Activated CD4-positive, alpha-beta T cell treated with anti-CD3 and anti-CD28 coated beads for 1 hour (primary cell): ENCODE measurements around the gene CUL4B.
A peak's percentile ranks its signal among the peaks of the same experiment; 100 is the strongest.
"Not testable (repeated sequence)": the region's sequence is repeated elsewhere in the genome, so short reads cannot be mapped to it uniquely, and the experiment has no call there.

ENCODE experiments used
- DNase-seq: peaks from one replicate; pipeline ENCODE4 v3.0.0-alpha.2; 2020

Gene CUL4B

DNA sequence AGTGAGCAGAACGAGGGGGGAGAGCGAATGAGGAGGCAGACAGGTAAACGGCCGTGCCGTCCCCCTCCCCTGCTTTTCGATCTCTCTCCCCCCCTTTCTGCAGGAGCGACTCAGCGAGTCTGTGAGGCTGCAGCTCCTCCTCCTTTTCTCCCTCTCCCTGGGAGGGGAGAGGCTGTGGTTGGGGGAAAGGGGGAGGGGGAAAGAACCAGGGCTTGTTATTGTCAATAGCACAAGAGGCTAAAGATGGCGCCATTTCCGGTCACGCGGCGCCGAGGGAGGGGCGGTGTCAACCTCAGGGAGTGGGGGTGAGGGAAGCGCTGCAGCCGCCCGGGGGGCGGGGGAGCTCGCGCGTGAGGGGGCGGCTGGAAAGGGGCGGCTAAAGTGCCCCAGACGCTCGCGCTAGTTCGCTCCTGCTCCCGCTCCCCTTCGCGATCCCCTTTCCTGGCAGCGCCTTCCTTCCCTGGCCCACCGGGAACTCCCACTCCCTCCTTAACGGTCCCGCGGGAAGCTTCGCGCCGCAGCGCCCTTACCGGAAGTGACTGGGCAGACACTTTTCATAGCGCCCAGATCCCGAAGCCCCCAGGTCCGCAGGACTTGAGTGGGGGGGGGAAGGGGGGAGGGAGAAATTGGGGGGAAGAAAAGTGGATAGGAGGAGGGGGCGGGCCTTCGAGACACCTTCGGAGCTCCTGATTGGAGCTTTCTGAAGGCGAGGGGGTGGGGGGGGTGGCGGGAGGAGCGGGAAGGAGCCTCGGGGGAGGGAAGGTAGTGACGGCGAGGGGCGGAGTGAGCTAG, at the start of gene CUL4B:
TSS of gene CUL4B (minus strand) at position 121 of the 792 bp plus-strand sequence. CDS start 324 bp downstream, outside the sequence.
- DNase-seq = peak; percentile 85

DNA sequence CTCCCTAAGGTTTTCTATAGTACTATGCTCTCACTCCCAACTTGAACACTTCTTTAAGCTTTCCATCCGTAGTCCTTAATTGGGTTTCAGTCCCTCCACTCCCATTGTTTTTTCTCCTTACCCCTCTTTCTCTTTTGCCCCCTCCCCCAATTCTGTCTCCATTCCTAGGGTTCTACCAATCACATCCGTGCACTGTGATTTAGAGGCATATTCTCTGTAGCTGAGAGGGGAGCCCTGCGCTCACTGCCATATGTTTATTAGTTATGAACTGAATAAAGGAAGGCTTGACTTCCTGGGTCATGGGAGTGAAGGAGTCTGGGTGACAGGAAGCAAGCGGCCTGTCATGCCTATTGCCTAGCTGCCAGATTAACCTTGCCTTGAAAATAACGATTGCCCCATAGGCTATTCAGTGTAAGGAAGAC, 43.6 kb upstream of the CUL4B start:
- no peak for DNase-seq

DNA sequence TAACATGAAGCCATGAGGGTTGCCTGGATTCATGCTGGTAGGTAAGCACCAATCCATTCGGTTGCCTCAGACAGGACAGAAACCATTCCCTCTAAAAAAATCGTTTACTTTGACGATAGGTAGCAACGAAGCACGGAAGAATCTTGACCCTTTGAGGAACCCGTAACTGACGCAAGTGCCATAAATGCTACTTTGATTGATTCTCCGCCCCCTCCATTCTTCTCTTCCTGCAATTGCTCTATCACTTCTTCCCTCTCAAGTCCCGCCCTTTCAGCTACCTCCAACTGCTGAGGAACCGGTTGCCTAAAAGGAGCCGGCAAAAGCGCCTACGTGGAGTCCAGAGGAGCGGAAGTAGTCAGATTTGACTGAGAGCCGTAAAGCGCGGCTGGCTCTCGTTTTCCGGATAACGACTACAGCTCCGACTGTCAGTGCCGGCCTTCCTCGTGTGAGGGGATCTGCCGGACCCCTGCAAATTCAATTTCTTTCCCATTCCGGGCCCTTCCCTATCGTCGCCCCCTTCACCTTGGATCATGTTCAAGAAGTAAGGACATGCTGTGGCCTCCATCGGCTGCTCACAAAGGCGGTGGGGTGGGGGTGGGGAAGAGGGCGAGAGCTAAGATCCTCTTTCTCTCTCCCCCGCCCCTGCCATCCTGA, 43.1 kb upstream of the CUL4B start, which contains the start of gene MCTS1:
TSS of gene MCTS1 (plus strand) at position 395 of the 654 bp plus-strand sequence. CDS start at position 531, 136 bp downstream.
- peak; percentile 58 for DNase-seq

DNA sequence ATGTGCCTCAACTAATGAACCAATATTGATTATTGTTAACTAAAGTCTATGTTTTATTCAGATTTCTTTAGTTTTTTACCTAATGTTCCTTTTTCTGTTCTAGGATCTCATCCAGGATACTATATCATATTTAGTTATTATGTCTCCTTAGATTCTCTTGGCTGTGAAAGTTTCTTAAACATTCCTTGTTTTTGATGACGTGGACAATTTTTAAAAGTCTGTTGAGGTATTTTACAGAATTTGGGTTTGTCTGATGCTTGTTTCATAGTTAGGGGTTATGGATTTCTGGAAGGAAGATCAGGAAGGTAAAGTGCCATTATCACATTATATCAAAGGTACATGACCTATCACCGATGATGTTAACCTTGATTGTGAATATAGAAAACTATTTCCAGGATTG, 24.9 kb upstream of the CUL4B start:
- DNase-seq = no peak

DNA sequence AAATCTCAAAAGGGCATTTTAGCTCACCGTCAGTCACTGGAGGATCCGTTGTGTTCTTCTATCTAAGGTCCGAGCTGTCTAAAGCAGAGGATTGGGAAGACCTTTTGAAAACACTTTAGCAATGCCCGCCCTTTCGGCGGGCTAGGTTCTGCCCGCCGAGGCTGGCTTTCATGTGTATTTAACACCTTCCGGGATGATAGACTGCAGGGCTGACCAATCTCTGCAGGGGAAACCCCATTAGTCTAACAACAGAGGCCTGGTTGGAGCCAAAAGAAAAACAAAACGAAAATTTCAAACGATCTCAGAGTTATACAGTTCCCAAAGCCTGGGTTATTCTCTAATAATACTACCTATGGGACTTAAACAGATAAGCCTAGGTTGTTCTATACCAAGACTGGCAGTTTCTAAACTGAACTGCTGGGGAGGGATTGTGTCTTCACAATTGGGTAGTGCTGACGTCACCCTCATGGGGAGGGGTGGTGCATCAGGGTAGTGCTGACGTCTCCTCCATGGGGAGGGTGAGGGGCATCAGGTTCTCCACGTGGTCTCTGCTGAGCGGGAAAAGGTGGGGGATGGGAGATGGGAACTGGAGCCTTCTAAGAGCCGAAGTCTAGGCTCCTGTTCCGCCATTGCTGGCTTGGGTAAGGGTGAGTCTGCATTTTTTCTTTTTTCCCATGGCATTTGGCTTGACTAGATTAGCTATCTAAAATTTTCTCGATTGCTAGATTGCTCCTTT, 14.8 kb upstream of the CUL4B start:
- no peak for DNase-seq

DNA sequence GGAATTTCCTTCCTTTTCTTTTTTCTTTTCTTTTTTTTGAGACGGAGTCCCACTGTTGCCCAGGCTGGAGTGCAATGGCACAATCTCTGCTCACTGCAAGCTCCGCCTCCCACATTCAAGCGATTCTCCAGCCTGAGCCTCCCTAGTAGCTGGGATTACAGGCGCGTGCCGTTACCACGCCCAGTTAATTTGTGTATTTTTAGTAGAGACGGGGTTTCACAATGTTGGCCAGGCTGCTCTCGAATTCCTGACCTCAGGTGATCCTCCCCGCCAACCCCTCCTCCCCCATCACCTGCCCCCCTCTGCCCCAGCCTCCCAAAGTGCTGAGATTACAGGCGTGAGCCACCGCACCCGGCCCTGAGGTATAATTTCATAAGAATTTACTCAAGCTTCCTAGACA, 13.0 kb upstream of the CUL4B start:
- not testable (repeated sequence) for DNase-seq

DNA sequence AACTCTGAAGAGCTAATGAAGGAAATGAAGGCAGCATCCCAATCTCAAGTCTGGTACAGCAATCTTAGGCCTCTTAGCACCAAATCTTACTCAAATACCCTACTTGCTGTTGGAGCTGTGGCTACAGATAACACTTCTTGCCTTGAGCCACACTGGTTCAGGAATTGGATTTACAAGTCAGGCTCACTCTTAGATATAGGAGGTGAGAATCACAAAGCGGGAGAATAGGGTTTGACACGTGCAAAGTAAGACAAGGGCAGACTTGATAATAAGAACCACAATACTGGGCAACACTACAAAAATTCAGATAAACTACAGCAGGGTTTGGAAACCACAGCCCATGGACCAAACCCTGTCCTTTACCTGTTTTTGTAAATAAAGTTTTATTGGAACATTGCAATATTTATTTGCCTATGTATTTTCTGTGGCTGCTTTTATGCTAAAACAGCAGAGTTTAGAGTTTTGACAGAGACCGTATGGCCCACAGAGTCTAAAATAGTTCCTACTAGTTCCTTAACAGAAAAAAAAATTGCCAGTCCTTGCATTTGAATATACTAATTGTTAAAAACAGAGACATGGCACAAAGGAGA, 9.3 kb upstream of the CUL4B start:
- DNase-seq = no peak

DNA sequence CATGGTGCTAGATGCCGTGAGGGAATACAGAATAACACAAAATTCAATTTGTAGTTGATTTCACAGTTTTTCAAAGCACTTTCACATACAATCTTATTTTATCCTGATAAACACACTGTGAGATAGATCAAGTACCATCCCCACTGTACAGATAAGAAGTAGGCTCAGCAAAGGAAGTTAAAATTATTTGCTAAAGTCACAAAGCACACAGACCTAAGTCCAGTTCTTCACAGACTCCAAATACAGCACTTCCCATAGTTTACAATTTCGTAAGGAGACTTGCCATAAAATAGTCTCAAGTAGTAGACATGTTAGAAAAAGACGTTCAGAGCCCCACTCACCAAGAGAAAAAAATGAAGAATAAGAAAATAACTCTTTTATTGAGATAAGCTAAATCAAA, 7.8 kb upstream of the CUL4B start:
- no peak for DNase-seq

DNA sequence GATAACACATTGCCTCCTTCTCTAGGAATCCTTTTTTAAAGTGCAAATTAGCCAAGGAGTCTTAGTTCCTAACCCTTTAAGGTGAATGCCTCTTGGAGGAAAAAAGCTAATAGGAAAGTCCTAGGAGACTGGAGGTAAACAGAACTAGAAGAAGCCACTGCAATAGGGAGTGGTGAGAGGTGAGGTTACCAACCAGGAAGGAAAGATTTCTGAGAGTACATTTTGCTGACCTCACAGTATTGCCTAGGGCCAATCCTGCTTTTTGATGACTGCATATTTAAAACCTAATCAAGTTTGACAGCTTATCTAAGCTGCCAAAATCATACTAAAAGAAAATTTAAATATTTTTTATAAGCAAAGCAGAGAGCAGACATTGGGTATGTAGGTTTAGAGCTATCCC, 7.3 kb upstream of the CUL4B start:
- no peak for DNase-seq

DNA sequence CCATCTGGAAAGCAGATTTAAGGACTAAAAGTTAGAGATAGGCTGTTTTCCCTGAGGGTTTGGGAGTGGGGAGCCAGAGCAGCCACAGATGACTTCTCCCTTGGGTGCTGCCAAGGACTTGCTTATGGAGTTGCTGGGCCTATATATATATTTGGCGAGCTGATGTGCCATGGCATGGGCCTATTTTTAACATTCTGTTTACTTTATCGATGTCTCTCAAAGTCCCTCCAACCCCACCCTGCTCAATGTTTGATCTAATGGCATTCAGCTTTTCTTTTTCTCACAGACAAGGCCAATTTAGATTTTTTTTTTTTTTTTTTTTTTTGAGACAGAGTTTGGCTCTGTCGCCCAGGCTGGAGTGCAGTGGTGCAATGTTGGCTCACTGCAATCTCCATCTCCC, 6.1 kb upstream of the CUL4B start:
- DNase-seq = no peak

DNA sequence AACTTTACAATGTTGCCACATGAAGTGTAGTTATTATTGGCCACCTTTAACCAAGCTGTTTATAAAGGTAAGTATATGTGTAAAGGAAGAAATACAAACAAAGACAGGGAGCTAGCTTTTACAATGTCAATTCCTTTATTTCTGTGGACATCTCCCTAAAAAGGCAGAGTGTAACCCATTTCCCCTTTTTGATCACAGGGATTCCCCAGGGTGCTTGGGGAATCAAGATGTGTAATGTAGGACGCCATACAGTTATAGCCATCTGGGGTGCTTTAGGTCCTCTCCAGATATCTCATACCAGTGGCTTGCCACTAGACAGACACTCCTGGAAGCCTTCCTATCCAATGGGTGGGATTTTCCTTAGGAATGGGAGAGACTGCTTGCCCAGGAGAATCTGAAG, 4.2 kb upstream of the CUL4B start:
- no peak for DNase-seq

DNA sequence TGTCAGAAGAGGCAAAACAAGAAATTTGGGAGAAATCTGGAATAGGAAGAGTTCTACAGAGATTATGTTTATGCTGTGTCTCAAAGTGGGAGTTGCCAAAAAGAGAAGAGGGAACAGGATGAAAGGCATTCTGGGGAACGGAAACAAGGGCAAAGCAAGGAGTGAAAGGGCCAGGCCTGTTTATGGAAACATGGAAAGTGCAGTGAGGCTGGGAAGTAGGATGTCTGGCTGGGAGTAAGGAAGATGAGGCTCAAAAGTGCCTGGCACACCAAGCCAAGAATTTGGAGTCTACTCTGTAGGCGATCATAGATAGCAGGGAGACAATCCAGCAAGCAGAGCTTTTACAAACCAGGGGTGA, 1.8 kb upstream of the CUL4B start:
- no peak for DNase-seq

DNA sequence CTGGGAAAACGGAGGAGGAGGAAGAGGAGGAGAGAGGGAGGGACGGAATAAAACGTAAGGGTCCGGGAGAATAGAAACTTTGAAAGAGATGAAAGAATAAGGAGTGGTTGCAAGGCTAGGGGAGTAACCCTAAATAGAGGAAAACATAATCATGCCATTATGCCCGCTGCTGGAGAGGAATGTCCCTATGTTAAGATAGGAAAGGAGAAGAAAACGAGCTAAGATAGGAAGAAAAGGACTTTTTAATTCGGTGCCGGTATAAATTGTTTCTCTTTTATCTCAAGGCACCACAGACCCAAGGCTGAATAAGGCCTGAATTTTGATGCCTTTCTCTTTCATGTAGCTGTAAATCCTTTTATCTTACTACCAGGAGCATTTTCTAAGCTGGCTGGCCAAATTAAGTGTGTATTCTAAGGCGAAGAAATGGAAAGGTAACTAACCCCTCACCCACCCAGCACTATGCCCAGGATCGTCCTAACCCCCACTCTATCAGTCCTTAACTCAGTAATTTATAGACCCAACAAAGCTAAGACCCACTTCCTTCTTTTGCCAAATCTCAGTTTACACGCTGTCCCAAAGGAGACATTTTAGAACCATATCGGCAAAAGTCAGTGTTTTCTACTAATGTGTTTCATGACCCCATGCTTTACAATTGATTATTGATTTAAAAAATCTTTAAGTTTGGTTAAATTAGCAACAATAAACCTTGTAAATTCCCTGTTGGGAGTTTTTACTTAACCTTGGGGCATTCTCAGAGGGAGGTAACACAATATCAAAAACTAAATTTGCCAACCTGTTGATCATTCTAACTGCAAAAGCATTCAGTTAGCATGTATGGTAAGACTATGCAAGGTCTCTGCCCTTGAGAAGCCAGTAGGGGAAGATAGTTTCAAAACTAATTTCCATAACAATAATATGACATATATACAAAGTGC, 1.1 kb upstream of the CUL4B start:
- no peak for DNase-seq

DNA sequence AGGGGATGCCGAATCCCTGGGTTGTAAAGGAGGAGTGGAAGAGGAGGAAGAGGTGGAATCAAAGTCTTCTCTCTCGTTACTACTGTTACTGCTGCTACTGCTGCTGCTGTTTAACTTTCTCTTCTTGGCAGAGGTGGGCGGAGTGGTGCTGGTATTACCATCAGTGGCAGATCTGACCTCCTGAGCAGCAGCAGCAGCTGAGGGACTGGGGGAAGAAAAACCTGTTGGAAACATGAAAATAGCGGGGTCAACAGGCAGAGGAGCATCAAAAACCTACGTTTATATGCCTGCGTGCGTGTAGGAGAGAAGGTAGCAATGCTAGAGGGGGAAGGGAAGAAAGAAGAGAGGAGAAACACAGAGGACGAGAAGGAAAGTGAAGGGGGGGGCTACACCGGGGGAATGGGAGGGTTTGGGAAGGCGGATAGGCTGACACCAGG, 339 bp downstream of the CUL4B start:
- peak; percentile 11 for DNase-seq

DNA sequence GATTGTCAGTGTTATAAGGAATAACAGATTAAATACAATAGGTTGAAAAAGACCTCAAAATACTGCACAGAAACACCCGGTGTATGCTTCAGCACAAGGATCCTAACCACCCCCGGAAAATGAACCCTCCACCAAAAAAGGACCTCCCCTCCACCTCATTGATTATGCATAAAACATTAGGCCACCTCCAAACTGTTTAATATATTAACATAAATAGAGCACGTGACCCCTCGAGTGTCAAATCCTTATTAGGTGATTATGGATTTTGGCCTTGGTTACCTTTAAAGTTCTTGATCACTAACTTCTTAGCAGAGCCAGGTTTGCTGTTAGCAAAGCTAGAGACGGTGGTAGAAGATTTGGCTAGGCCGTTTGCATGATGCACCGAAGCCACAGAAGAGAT, 958 bp downstream of the CUL4B start:
- no peak for DNase-seq

DNA sequence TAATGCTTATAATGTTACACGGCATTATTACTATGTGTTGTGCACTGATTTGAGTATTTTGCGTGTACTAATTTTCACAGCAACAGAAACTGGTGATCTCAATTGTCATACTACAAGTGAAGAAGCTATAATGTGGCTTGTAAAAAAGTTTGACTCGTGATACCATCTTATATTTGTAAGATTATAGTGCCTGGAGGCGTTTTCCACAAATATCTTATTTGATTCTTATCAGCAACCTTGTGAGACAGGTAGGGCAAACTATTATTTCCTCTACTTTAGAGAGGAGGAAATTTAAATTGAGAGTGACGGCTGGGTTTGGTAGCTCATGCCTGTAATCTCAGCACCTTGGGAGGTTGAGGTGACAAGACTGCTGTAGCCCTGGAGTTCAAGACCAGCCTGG, 4.5 kb downstream of the CUL4B start:
- DNase-seq = no peak

DNA sequence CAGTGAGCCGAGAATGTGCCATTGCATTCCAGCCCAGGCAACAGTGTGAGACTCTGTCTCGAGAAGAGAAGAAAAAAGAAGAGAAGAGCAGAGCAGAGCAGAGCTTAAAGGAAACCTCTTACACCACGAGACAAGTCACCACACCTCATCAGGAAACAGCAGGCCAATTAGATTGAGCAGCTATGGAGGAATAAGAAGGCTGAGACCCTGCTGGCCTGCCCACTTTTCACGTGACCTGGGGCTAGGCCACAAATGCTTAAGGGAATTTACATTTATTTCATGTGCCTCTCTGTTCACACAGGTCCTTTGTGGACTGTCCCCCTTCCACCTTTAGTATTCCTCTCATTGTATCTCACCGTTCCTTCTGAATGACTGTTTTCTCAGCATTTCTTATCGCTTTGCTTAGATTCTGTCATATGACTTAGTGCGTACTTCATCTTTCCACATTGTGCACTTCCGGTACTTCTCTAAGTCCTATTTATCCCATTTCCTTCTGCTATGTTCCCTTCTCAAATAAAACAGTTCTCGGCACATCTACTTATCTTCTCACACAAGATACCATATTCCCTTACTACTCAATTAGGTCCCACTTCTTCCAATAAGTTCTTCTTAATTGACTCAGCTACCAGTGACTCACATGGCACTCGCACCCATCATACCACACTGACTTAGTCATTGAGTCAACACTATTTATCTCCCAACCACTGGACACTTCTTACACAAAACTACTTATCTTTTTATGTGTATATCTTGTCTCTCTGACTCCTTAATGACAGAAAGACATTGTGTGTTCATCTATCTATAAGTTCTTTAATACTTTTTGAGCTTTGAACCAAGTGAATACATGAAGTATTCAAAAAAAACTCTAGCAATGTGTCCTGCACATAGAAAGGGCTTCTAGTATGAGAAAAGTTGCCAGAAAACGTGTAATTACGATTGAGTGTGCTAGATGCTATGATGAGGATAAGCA, 11.0 kb downstream of the CUL4B start:
- no peak for DNase-seq

DNA sequence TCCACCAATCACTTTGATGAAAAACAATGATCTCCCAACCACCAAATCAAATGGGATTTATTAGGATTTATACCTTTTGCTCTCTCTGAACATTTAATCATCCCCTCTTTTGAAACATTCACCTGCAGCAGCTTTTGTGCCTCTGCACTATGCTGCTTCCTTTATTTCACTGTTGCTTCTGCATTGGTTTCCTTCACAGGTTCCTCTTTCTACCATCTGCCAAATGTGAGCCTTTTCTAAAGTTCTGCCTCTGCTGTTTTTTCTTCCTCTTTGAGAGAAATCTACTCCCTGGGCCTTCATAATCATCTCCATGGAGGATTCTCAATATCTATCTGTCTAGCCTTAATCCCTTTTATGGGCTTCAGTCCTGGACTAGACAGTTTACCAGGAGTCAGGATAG, 24.7 kb downstream of the CUL4B start:
- no peak for DNase-seq

DNA sequence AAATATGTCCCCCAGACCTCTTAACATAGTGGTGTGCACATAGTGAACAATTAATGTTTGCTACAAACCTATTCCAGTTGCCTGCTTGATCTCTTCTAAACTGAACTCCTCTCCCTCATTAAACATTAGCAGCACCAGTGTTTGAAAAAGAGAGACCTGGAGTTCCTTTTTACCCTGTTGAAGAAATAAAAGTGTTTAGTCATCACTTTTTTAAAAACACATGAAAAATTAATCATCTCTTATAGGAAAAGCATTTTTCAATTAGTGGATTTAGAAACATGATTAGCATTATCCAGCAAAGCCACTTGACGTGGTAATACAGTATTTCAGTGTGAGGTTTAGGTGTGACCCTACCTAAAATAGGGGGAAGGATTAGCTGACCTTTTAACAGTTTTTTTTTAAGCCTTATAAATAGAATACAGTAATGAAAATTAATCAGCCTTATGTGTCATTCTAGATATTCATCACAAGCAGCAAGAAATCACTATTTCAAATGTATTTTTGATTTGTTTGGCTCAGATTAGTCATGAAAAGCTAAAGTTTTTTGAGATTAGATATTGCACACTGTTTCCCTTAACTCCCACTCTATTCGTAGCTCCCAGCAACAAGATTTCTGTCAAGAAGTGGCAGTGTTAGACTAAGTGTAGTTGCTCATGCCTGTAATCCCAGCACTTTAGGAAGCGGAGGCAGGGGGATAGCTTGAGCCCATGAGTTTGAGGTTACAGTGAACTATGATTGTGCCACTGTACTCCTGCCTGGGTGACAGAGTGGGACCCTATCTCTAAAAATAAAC, 26.2 kb downstream of the CUL4B start:
- DNase-seq = no peak

DNA sequence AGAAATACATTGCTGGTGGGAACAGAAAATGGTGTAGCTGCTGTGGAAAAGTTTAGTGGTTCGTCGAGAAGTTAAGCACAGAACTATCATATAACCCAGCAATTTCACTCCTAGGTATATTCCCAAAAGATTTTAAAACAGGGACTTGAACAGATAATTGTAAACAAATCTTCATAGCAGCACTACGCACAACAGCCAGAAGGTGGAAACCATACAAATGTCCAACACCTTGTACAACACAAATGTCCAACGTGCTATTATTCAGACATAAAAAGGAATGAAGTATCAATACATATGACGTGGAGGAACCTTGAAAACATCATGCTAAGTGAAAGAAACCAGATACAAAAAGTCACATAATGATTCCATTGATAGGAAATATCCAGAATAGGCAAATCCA, 37.9 kb downstream of the CUL4B start:
- no peak for DNase-seq
